ENCODE measurements around the gene CCS.
"Not testable (repeated sequence)": the region's sequence is repeated elsewhere in the genome, so short reads cannot be mapped to it uniquely, and the experiment has no call there.

CCS gene

GRCh38 chr11:66561178-66561974 lies 31.6 kb upstream of the CCS start:
- DNase-seq (ENCODE audit: low spot score) = no peak

- no peak for DNase-seq (ENCODE audit: low spot score)
Observed at GRCh38 chr11:66561975-66562248, 31.1 kb upstream of the CCS start.

- no peak for DNase-seq (ENCODE audit: low spot score)
Observed at GRCh38 chr11:66562275-66562674, 30.7 kb upstream of the CCS start.

GRCh38 chr11:66562907-66563583 lies 29.9 kb upstream of the CCS start:
- DNase-seq (ENCODE audit: low spot score) = no peak

- no peak for DNase-seq (ENCODE audit: low spot score)
Observed at GRCh38 chr11:66563832-66564231, 29.2 kb upstream of the CCS start.

GRCh38 chr11:66564538-66564937 lies 28.4 kb upstream of the CCS start:
- DNase-seq (ENCODE audit: low spot score) = no peak

- DNase-seq (ENCODE audit: low spot score) = no peak
Observed at GRCh38 chr11:66564984-66565383, 28.0 kb upstream of the CCS start.

GRCh38 chr11:66566221-66566620 lies 26.8 kb upstream of the CCS start:
- no peak for DNase-seq (ENCODE audit: low spot score)

- no peak for DNase-seq (ENCODE audit: low spot score)
Observed at GRCh38 chr11:66567787-66568123, 25.2 kb upstream of the CCS start.

- peak; percentile 95 for DNase-seq (ENCODE audit: low spot score)
Observed at GRCh38 chr11:66568124-66568916, 24.7 kb upstream of the CCS start, which contains the start of gene CTSF. CTSF (minus strand) TSS chr11:66568606; CDS start chr11:66568486, 120 bp downstream.

GRCh38 chr11:66569076-66569475 lies 23.9 kb upstream of the CCS start:
- no peak for DNase-seq (ENCODE audit: low spot score)

GRCh38 chr11:66570079-66570849 lies 22.7 kb upstream of the CCS start:
- DNase-seq (ENCODE audit: low spot score) = no peak

GRCh38 chr11:66570850-66571180 lies 22.2 kb upstream of the CCS start:
- no peak for DNase-seq (ENCODE audit: low spot score)

- peak; percentile 82 for DNase-seq (ENCODE audit: low spot score)
Observed at GRCh38 chr11:66579017-66579606, 13.9 kb upstream of the CCS start.

GRCh38 chr11:66580803-66581202 lies 12.2 kb upstream of the CCS start:
- no peak for DNase-seq (ENCODE audit: low spot score)

- DNase-seq (ENCODE audit: low spot score) = no peak
Observed at GRCh38 chr11:66581261-66581660, 11.7 kb upstream of the CCS start.

- not testable (repeated sequence) for DNase-seq (ENCODE audit: low spot score)
Observed at GRCh38 chr11:66582565-66583147, 10.3 kb upstream of the CCS start.

- not testable (repeated sequence) for DNase-seq (ENCODE audit: low spot score)
Observed at GRCh38 chr11:66585447-66585846, 7.5 kb upstream of the CCS start.

- DNase-seq (ENCODE audit: low spot score) = no peak
Observed at GRCh38 chr11:66586136-66586535, 6.8 kb upstream of the CCS start.

GRCh38 chr11:66589315-66589714 lies 3.7 kb upstream of the CCS start:
- DNase-seq (ENCODE audit: low spot score) = not testable (repeated sequence)

- DNase-seq (ENCODE audit: low spot score) = no peak
Observed at GRCh38 chr11:66589996-66590675, 2.8 kb upstream of the CCS start.
